Measurements from ENCODE around the gene SF3B5. TPM values are rescaled to one million over a fixed set of nuclear protein-coding genes. Genes with fewer than 3 reads are reported as not detected.

SF3B5 gene
- total RNA-seq, 1 donor from 2014 or later = 112 TPM

- TF ChIP-seq, protein P1, sequence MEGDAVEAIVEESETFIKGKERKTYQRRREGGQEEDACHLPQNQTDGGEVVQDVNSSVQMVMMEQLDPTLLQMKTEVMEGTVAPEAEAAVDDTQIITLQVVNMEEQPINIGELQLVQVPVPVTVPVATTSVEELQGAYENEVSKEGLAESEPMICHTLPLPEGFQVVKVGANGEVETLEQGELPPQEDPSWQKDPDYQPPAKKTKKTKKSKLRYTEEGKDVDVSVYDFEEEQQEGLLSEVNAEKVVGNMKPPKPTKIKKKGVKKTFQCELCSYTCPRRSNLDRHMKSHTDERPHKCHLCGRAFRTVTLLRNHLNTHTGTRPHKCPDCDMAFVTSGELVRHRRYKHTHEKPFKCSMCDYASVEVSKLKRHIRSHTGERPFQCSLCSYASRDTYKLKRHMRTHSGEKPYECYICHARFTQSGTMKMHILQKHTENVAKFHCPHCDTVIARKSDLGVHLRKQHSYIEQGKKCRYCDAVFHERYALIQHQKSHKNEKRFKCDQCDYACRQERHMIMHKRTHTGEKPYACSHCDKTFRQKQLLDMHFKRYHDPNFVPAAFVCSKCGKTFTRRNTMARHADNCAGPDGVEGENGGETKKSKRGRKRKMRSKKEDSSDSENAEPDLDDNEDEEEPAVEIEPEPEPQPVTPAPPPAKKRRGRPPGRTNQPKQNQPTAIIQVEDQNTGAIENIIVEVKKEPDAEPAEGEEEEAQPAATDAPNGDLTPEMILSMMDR (IDR thresholded peaks at IDR 0.05) = no peak
- Histone ChIP-seq H3K4me1 (peaks cover 9% of the 10 kb centered on the region), H3K27me3 (ENCODE audit: low read depth) (no peaks in the 10 kb centered on the region), H3K27ac (peak overlapping the region; percentile 51), H3K36me3 (no peaks in the 10 kb centered on the region), H3K4me3 (no peak overlapping the region), H3K9me3 (no peaks in the 10 kb centered on the region)
- ATAC-seq (peak; percentile 81 to 88), DNase-seq (no peak)
- intact Hi-C loops (cut with DNase I) = loop anchor here (5.0 kb wide), 1 partner anchor 111 kb away; no protein-coding TSS in a partner anchor
Observed at GRCh38 chr6:144106206-144106605, 10.8 kb upstream of the SF3B5 start.

DNA sequence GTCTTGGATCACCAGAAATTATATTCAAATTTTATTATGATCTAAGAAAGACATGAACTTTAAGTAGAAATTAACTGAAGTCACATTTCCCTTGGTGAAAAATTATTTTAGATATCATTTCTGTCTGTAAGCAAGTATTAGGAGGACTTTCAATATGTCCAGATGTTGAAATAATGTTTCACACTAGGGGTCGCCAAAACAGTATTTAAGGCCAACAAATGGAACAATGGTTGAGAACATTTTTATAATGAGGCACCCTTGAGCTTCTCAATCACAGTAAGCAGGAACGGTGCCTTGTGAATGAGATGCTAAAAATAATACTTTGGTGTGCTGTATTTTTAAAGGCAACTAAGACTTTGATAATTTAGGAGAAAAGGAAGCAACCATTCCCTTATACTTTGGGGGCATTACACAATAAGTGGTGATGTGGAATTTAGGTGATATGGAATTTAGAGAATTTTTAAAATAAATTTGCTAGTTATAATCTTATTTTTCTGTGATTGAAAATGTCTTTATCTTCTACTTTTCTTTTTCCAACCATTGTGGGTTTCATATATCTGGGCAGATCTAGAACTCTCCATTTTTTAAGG is 9.6 kb upstream of the SF3B5 start:
- H3K4me3 ChIP-seq = no peak overlapping the region
- peak; percentile 79 to 86 for ATAC-seq
- no peaks in the 10 kb centered on the region for H3K9me3 ChIP-seq
- peaks cover 6% of the 10 kb centered on the region for H3K4me1 ChIP-seq
- no peak for DNase-seq
- no peaks in the 10 kb centered on the region for H3K36me3 ChIP-seq
- no peak overlapping the region for H3K27ac ChIP-seq
- no peaks in the 10 kb centered on the region for H3K27me3 ChIP-seq (ENCODE audit: low read depth)
- TF ChIP-seq, protein P1 (IDR thresholded peaks at IDR 0.05) = peak; percentile 75
- intact Hi-C loops (cut with DNase I) = loop anchor here (5.0 kb wide), 1 partner anchor 112 kb away; no protein-coding TSS in a partner anchor

GRCh38 chr6:144104488-144104887 is 9.1 kb upstream of the SF3B5 start:
- no peak for ATAC-seq
- H3K4me1 ChIP-seq = peaks cover 6% of the 10 kb centered on the region
- intact Hi-C loops (cut with DNase I) = no loop called here

GRCh38 chr6:144103026-144103563 is 7.7 kb upstream of the SF3B5 start:
- no peaks in the 10 kb centered on the region for H3K27me3 ChIP-seq (ENCODE audit: low read depth)
- no peaks in the 10 kb centered on the region for H3K36me3 ChIP-seq
- ATAC-seq (no peak), DNase-seq (no peak)
- intact Hi-C loops (cut with DNase I) = no loop called here
- no peak overlapping the region for H3K4me3 ChIP-seq
- H3K27ac ChIP-seq = no peak overlapping the region
- TF ChIP-seq, protein P1 (IDR thresholded peaks at IDR 0.05) = no peak
- no peaks in the 10 kb centered on the region for H3K9me3 ChIP-seq
- H3K4me1 ChIP-seq = peaks cover 6% of the 10 kb centered on the region

More at GRCh38 chr6:144104488-144104887, 9.1 kb upstream of the SF3B5 start:
- Histone ChIP-seq H3K4me3 (no peak overlapping the region), H3K36me3 (no peaks in the 10 kb centered on the region), H3K9me3 (no peaks in the 10 kb centered on the region), H3K27me3 (ENCODE audit: low read depth) (no peaks in the 10 kb centered on the region), H3K27ac (no peak overlapping the region)
- no peak for DNase-seq
- TF ChIP-seq, protein P1 (IDR thresholded peaks at IDR 0.05) = no peak

- ATAC-seq = no peak
- intact Hi-C loops (cut with DNase I) = no loop called here
Observed at GRCh38 chr6:144098993-144099392, 3.6 kb upstream of the SF3B5 start.

More at GRCh38 chr6:144098993-144099392, 3.6 kb upstream of the SF3B5 start:
- no peaks in the 10 kb centered on the region for H3K36me3 ChIP-seq
- TF ChIP-seq, protein P1 (IDR thresholded peaks at IDR 0.05) = no peak
- no peaks in the 10 kb centered on the region for H3K9me3 ChIP-seq
- DNase-seq = no peak
- no peaks in the 10 kb centered on the region for H3K27me3 ChIP-seq (ENCODE audit: low read depth)
- no peak overlapping the region for H3K27ac ChIP-seq
- peaks cover 14% of the 10 kb centered on the region for H3K4me1 ChIP-seq
- no peak overlapping the region for H3K4me3 ChIP-seq
